Esophagus squamous epithelium (tissue), 4 donors: ENCODE measurements around the gene PKHD1.

Experiments
- POLR2A ChIP-seq, 4 donors: fragments of 450-650 bp; IDR thresholded peaks; one replicate each; pipeline ENCODE4 v1.6.1; 2017; ENCODE audit warnings: antibody characterized with exemption in 4 of 4, mild to moderate bottlenecking in 4 of 4, moderate library complexity in 3 of 4
- TF ChIP-seq, protein P1 (sequence below), 6 experiments: fragments of 450-650 bp in 4 of 6; fragments of 200-600 bp in 2 of 6; sonication (generic) in 2 of 6; IDR thresholded peaks; one replicate each; pipeline ENCODE4 v1.5.1; 2016 to 2019; ENCODE audit warnings: antibody characterized with exemption in 6 of 6, mild to moderate bottlenecking in 4 of 6, moderate library complexity in 4 of 6

DNA sequence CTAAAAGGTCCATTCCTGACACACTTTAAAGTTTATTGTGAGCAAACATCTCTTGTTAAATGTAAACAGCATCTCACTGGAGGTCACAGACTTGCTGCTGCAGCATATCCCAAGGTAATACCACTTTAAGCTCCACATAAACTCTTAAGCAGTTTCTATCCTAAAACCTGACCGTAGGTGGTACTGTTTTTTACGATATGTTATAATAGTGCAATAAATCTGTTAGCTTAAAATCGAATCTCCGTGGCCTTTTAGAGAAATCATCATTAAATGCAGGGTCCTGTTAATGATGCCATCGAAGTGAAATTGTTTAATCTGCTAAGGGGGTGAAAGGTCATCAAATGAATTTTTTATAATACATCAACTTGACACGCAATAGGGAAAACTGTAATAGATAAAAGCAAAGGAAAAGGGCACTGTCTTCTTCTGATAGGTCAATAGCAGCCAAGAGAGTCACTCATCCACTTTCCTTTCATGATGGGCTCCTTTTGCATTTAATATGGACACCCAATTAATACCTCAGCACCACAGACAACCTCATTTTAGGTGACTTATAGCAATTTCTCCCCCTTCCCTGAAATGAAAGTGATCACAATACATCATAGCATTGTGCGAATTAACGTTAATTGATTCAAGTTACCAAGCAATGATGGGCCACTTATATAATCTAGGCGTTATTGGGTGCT lies 436.1 kb downstream of the PKHD1 start:
- TF ChIP-seq POLR2A (IDR thresholded peaks at IDR 0.05): no peak
- TF ChIP-seq, protein P1, sequence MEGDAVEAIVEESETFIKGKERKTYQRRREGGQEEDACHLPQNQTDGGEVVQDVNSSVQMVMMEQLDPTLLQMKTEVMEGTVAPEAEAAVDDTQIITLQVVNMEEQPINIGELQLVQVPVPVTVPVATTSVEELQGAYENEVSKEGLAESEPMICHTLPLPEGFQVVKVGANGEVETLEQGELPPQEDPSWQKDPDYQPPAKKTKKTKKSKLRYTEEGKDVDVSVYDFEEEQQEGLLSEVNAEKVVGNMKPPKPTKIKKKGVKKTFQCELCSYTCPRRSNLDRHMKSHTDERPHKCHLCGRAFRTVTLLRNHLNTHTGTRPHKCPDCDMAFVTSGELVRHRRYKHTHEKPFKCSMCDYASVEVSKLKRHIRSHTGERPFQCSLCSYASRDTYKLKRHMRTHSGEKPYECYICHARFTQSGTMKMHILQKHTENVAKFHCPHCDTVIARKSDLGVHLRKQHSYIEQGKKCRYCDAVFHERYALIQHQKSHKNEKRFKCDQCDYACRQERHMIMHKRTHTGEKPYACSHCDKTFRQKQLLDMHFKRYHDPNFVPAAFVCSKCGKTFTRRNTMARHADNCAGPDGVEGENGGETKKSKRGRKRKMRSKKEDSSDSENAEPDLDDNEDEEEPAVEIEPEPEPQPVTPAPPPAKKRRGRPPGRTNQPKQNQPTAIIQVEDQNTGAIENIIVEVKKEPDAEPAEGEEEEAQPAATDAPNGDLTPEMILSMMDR (IDR thresholded peaks at IDR 0.05): no peak
